NCI-H2171 treated with DMSO at 0.1 percent for 48 hours (cell line): ENCODE results near the gene MARVELD3.
"Not testable (repeated sequence)": the region's sequence is repeated elsewhere in the genome, so short reads cannot be mapped to it uniquely, and the experiment has no call there.

Source experiments
- DNase-seq: peaks from one replicate; lab custom pipeline; 2025; lab: John Stamatoyannopoulos, UW

Gene MARVELD3, protein sequence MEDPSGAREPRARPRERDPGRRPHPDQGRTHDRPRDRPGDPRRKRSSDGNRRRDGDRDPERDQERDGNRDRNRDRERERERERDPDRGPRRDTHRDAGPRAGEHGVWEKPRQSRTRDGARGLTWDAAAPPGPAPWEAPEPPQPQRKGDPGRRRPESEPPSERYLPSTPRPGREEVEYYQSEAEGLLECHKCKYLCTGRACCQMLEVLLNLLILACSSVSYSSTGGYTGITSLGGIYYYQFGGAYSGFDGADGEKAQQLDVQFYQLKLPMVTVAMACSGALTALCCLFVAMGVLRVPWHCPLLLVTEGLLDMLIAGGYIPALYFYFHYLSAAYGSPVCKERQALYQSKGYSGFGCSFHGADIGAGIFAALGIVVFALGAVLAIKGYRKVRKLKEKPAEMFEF

DNA sequence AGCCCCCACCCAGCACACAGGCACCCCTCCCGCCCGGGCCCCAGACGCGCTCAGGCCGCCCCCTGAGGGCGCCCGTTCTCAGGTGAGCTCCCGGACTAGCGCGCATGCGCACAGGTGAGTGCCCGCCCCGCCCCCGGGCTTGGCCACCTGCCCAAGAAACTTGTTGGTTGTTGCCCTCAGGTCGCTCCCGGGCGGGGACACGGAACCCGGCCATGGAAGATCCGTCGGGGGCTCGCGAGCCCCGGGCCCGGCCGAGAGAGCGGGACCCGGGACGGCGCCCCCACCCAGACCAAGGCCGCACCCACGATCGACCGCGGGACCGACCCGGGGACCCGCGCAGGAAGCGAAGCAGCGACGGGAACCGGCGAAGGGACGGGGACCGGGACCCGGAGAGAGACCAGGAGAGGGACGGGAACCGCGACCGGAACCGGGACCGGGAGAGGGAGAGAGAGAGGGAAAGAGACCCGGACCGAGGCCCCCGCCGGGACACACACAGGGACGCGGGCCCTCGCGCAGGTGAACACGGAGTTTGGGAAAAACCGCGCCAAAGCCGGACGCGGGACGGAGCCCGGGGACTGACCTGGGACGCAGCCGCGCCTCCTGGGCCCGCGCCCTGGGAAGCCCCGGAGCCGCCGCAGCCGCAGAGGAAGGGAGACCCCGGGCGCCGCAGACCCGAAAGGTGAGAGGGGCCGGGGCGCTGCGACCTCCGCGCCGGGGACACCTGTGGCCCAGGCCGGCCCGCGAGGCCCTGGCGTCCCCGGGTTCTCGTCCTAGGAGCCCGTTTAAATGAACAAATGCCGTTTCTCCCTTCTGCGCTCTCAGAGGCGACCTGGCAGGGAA is at the start of gene MARVELD3:
Gene MARVELD3 (plus strand): TSS at position 167 of the 840 bp plus-strand sequence. CDS start 46 bp downstream, at position 213.
- peak; percentile 73 for DNase-seq

DNA sequence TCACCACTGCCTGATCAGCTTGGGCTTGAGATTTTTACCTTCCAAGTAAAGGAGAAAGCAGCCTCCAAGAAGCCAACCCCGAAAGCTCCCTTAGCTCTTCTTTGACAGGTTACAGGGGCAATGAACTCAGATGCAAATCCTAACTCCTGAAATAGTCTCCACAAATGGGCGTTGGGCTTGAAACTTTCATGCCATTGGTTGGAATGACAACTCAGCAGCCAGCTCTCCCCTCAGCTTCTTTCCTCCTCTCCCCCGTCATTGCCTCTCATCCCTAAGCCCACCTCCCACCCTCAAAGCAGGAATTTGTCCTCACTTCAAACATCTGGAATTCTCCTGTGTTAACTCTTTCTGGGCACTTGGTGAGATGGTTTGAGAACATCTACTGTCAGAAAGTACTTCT is 49.0 kb upstream of the MARVELD3 start, which contains the start of gene TAT:
Gene TAT (minus strand): TSS at position 122 of the 400 bp plus-strand sequence. CDS start 677 bp downstream, outside the sequence.
- no peak for DNase-seq

DNA sequence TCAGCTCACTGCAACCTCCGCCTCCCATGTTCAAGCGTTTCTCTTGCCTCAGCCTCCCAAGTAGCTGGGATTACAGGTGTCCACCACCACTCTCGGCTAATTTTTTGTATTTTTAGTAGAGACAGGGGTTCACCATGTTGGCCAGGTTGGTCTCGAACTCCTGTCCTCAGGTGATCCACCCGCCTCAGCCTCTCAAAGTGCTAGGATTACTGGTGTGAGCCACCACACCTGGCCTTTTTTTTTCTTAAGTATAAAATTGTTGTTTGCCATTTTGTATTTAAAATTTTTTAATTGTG is 43.5 kb upstream of the MARVELD3 start:
- DNase-seq: not testable (repeated sequence)

DNA sequence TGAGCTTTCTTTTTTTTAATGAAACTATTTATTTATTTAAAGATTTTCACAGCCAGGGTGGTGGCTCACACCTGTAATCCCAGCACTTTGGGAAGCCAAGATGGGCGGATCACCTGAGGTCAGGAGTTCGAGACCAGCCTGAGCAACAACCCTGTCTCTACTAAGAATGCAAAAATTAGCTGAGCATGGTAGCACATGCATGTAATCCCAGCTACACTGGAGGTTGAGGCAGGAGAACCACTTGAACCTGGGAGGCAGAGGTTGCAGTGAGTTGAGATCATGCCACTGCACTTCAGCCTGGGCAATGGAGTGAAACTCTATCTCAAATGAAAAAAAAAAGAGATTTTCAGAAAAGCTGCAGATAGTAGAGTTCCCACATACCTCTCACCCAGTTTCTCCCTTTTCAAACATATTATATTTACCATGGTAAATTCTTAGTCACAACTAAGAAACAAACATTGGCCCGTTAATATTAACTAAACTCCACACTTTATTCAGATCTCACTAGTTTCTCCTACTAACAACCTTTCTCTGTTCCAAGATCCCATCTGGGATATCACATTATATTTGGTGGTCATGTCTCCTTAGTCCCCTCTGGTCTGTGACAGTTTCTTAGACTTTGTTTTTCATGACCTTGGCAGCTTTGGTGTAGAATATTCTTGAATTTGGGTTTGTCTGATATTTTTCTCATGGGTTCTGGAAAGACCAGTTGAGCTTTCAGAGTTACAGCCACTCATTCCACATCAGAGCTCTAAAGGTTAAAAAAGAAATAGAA is 41.3 kb upstream of the MARVELD3 start:
- no peak for DNase-seq

DNA sequence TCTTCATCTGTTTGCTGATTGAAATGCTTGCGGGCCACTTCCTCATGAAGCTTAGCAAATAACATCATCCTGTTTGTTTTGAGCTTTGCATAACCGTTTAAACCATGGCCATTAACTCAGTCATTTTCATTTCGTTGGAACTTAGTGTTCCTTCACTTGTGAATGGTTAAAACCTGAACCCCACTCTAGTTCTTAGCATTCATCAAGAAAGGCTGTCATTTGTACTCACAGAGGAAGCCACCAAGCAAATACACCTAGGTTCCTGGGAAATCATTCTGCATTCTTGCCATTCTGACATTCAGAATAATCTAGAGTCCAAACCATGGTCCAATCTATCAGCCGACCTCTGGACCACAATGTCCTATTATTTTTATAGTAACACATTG is 40.7 kb upstream of the MARVELD3 start:
- no peak for DNase-seq

GRCh38 chr16:71589334-71589733 is 36.6 kb upstream of the MARVELD3 start:
- DNase-seq: not testable (repeated sequence)

- not testable (repeated sequence) for DNase-seq
These were observed 35.9 kb upstream of the MARVELD3 start for GRCh38 chr16:71590071-71590470.

DNA sequence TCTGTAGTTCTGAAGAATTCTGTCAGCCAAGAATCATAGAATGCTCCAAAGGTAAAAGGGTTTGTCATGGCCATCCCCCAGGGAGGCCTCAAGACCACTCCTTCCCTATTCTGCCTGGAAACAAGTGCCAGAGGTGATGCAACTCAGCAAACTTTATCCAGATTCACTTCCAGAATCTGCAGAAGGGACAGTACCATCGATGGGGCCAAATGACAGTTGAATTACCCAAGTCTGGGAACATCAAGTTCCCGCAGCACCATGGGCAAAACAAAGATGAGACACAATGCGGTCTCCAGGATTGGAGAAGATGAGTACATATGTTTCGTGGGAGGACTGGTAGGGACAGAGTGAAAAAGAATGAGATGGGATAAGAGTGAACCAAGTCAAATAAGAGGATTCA is 35.4 kb upstream of the MARVELD3 start:
- no peak for DNase-seq

DNA sequence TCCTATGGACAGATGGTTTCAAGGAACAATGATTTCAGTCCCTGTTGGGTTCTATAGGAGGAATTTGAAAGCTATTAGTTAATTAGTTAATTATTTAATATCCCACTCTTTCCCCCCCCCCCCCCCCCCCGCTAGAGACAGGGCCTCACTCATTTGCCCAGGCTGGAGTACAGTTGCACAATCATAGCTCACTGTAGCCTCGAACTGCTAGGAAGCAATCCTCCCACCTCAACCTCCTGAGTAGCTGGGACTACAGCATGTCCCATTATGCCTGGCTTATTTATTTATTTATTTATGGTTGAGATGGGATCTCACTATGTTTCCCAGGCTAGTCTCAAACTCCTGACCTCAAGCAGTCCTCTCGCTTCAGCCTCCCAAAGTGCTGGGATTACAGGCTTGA is 34.1 kb upstream of the MARVELD3 start:
- no peak for DNase-seq

- no peak for DNase-seq
These were observed 32.7 kb upstream of the MARVELD3 start for GRCh38 chr16:71593048-71593999.

DNA sequence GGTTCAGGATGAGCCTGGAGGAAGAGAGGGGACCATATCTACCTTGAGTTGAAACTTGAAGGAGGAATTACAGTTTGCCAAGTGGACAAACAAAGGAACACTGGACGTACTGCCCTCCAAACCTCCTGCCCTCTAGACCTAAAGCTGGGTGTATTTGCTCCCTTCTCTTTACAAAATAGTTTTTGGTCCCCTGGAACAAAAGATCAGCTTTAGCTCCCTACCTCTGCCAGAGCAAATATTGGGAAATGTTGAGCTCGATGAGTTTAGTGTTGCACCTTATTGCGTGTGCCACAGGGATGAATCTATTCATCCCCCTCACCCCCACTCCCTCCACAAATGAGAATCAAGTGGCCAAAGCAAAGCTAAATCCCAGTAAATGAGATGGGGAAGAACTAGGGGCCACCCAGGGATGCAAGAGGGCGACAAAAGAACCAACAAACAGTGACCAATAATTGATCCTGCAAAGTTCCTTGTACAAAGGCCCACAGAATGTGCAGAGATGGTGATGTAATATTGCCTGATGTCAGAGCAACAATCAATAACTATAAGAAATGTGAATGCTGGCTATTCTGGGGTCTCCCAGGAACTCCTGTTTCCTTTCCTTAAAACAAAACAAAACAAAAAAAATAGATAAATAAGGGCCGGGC is 31.9 kb upstream of the MARVELD3 start:
- no peak for DNase-seq

- DNase-seq: not testable (repeated sequence)
These were observed 30.6 kb upstream of the MARVELD3 start for GRCh38 chr16:71595340-71595826.

DNA sequence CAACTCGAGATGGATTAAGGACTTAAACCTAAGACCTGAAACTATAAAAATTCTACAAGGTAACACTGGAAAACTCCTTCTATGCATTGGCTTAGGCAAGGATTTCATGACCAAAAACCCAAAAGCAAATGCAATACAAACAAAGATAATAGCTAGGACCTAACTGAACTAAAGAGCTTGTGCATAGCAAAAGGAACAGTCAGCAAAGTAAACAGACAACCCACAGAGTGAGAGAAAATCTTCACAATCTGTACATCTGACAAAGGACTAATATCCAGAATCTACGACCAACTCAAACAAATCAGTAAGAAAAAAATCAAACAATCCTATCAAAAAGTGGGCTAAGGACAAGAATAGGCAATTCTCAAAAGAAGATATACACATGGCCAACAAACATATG is 27.6 kb upstream of the MARVELD3 start:
- DNase-seq: not testable (repeated sequence)

GRCh38 chr16:71600822-71601221 is 25.2 kb upstream of the MARVELD3 start:
- no peak for DNase-seq

DNA sequence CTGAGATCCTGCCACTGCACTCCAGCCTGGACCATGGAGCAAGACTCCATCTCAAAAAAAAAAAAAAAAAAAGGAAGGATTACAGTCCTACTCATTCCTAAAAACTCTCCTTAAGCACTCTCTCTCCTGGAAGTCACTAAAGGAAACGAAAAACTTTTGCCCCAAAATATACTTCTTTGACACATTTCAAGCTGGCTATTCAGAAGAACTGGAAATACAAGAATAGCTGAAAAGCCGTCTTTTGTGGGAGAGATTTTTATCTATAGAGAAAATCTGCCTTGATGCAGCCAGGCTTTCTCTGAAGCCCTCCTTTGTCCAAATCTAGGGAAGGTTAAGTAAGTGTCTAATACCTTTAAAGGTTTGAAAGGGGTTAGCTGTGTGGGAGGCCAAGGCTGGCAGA is 16.9 kb upstream of the MARVELD3 start:
- DNase-seq: no peak

DNA sequence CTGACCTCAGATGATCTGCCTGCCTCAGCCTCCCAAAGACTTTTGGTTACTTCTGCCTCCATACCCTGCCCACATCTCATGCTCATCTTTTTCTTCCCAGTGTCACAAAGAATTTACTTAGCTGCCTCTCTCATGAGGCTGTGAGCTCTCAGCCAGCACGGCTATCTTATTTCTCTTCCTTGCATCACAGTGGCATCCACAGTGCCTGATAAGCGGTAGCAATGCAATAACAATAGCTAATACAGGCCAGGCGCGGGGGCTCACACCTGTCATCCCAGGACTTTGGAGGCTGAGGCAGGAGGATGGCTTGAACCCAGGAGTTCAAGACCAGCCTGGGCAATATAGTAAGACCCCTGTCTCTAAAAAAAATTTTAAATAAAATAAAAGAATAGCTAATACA is 15.5 kb upstream of the MARVELD3 start:
- no peak for DNase-seq

DNA sequence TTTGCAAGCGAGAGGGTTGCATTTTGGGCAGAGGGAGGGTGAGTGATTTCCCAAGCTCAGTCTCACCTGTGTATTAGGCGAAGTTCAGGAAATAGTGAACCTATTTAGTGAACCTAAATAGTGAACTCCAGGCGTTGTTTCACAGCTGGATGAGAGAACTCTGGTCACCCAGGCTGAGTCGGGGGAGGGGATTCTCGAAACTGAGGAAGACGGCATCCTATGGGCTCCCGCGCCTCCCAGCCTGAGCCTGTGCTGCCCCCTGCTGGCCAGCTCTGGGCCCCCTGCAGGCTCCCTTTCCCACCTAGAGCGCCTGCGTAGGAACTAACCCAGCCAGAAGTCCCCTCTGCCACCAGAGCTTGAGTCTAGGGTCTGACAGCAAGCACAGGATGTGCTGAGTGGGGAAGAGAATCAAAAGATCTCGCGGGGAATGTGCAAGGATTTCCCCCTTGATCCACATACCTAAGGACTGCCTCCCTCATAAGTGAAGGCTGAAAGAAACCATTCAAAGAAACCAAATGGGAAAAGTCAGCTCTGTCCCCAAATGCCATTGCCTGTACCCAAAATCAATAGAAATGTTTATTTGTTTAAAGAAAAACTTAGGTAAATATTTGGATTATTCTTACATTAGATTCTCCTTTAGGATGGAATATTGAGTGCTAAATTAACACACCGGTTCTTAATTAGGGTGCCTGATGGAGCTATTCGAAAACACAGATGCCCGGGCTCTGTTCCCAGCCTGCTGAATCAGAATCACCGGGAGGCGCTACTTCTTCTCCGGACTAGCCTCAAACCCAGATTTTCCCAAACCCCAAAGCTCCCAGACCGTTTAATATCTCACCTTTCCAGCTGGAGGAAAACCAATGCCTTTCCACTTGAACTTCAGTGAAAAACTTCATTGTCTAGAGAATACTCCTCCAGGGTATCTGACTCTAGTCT is 14.8 kb upstream of the MARVELD3 start:
- peak; percentile 38 for DNase-seq

- DNase-seq: not testable (repeated sequence)
These were observed 11.0 kb upstream of the MARVELD3 start for GRCh38 chr16:71614956-71615355.

GRCh38 chr16:71618429-71618828 is 7.6 kb upstream of the MARVELD3 start:
- DNase-seq: no peak
